Measurements from ENCODE around the gene ADD1.

DNA sequence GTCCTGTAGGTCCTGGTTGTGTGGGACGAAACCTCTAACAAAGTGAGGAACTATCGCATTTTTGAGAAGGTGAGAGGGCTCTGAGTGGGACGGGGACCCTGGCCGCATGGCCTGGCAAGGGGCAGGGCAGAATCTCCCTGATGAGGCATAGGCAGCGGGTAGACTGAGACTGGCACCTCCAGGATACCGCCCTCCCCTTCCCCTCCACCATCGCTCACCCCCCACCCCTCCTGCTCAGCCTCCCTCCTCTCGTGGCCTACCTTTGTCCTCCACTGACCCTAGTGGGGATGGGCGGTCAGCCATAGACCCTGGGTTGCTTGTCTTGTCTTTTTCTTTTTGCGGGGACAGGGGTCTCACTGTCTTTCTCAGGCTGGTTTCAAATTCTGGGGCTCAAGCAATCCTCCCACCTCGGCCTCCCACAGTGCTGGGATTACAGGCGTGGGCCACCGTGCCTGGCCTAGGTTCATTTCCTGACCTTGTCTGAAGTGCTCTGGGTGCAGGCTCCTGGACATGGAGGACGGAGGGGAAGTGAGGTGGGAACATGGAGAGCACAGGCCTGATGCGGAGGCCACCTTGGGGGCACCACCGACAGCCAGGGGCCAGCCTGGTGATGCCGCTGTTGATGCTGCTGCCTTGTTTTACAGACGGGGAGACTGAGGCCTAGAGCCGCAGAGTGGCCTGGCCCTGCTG, 10.5 kb upstream of the ADD1 start:
- TF ChIP-seq, protein P1, sequence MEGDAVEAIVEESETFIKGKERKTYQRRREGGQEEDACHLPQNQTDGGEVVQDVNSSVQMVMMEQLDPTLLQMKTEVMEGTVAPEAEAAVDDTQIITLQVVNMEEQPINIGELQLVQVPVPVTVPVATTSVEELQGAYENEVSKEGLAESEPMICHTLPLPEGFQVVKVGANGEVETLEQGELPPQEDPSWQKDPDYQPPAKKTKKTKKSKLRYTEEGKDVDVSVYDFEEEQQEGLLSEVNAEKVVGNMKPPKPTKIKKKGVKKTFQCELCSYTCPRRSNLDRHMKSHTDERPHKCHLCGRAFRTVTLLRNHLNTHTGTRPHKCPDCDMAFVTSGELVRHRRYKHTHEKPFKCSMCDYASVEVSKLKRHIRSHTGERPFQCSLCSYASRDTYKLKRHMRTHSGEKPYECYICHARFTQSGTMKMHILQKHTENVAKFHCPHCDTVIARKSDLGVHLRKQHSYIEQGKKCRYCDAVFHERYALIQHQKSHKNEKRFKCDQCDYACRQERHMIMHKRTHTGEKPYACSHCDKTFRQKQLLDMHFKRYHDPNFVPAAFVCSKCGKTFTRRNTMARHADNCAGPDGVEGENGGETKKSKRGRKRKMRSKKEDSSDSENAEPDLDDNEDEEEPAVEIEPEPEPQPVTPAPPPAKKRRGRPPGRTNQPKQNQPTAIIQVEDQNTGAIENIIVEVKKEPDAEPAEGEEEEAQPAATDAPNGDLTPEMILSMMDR (IDR thresholded peaks at IDR 0.05; ENCODE audit: low read depth, low read length, missing input control), result no peak
- TF ChIP-seq, protein P2, sequence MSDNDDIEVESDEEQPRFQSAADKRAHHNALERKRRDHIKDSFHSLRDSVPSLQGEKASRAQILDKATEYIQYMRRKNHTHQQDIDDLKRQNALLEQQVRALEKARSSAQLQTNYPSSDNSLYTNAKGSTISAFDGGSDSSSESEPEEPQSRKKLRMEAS (IDR thresholded peaks at IDR 0.05), result no peak
- TF ChIP-seq GABPA (IDR thresholded peaks at IDR 0.05 in 1 of 2, conservative IDR thresholded peaks at IDR 0.05 in 1 of 2), result no peak
- TF ChIP-seq YY1 (IDR thresholded peaks at IDR 0.05), result no peak
- TF ChIP-seq, protein P3, sequence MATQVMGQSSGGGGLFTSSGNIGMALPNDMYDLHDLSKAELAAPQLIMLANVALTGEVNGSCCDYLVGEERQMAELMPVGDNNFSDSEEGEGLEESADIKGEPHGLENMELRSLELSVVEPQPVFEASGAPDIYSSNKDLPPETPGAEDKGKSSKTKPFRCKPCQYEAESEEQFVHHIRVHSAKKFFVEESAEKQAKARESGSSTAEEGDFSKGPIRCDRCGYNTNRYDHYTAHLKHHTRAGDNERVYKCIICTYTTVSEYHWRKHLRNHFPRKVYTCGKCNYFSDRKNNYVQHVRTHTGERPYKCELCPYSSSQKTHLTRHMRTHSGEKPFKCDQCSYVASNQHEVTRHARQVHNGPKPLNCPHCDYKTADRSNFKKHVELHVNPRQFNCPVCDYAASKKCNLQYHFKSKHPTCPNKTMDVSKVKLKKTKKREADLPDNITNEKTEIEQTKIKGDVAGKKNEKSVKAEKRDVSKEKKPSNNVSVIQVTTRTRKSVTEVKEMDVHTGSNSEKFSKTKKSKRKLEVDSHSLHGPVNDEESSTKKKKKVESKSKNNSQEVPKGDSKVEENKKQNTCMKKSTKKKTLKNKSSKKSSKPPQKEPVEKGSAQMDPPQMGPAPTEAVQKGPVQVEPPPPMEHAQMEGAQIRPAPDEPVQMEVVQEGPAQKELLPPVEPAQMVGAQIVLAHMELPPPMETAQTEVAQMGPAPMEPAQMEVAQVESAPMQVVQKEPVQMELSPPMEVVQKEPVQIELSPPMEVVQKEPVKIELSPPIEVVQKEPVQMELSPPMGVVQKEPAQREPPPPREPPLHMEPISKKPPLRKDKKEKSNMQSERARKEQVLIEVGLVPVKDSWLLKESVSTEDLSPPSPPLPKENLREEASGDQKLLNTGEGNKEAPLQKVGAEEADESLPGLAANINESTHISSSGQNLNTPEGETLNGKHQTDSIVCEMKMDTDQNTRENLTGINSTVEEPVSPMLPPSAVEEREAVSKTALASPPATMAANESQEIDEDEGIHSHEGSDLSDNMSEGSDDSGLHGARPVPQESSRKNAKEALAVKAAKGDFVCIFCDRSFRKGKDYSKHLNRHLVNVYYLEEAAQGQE (IDR thresholded peaks at IDR 0.05), result no peak
- no peak for TF ChIP-seq HNF4G (IDR thresholded peaks at IDR 0.05)
- no peak for TF ChIP-seq TAF1 (conservative IDR thresholded peaks at IDR 0.05)
